ENCODE data around the gene RAD51B.

The RAD51B gene

DNA sequence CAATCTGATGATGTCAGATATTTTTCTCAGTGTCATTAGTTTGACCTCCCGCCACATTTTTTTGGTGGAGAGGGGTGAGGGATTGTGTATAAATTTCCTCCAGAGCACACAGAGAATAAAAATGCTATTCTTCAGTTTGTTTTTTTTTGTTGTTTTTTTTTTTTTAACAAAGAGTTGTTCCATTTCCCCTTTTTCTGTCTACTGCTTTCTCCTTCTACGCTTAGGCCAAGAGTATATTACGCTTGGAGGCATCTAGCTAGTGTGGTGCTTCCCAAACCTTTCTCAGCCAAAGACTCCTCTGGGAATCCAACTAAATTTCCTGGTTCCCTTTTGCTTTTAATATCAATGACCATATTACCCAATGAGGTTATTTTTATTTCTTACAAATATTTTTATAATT is 507.7 kb downstream of the RAD51B start:
- Mint-ChIP-seq H3K36me3 (no peaks in the 10 kb centered on the region), H3K27ac (peak overlapping the region; percentile 57), H3K4me3 (peak overlapping the region; percentile 23), H3K9me3 (no peaks in the 10 kb centered on the region), H3K27me3 (no peaks in the 10 kb centered on the region), H3K4me1 (peaks cover 48% of the 10 kb centered on the region)
- ATAC-seq = peak; percentile 60

GRCh38 chr14:68328509-68328908 is 508.9 kb downstream of the RAD51B start:
- Mint-ChIP-seq H3K36me3 (no peaks in the 10 kb centered on the region), H3K4me3 (no peak overlapping the region), H3K9me3 (no peaks in the 10 kb centered on the region), H3K27me3 (no peaks in the 10 kb centered on the region), H3K4me1 (peaks cover 61% of the 10 kb centered on the region), H3K27ac (peak overlapping the region; percentile 57)
- ATAC-seq = peak; percentile 59

GRCh38 chr14:68331426-68331825 is 511.8 kb downstream of the RAD51B start:
- Mint-ChIP-seq H3K36me3 (no peaks in the 10 kb centered on the region), H3K27ac (peak overlapping the region; percentile 81), H3K4me3 (no peak overlapping the region), H3K27me3 (no peaks in the 10 kb centered on the region), H3K4me1 (peaks cover 68% of the 10 kb centered on the region), H3K9me3 (no peaks in the 10 kb centered on the region)
- no peak for ATAC-seq

- Mint-ChIP-seq H3K4me1 (peaks cover 67% of the 10 kb centered on the region), H3K27me3 (no peaks in the 10 kb centered on the region), H3K27ac (peak overlapping the region; percentile 81), H3K4me3 (no peak overlapping the region), H3K36me3 (no peaks in the 10 kb centered on the region), H3K9me3 (no peaks in the 10 kb centered on the region)
- no peak for ATAC-seq
Observed at GRCh38 chr14:68331991-68332390, 512.4 kb downstream of the RAD51B start.

GRCh38 chr14:68333262-68333661 is 513.7 kb downstream of the RAD51B start:
- Mint-ChIP-seq H3K27ac (peak overlapping the region; percentile 81), H3K9me3 (no peaks in the 10 kb centered on the region), H3K36me3 (peaks cover 4% of the 10 kb centered on the region), H3K27me3 (no peaks in the 10 kb centered on the region), H3K4me3 (no peak overlapping the region), H3K4me1 (peaks cover 67% of the 10 kb centered on the region)
- peak; percentile 79 for ATAC-seq

- Mint-ChIP-seq H3K4me1 (peaks cover 65% of the 10 kb centered on the region), H3K27me3 (no peaks in the 10 kb centered on the region), H3K4me3 (no peak overlapping the region), H3K27ac (peak overlapping the region; percentile 73), H3K9me3 (no peaks in the 10 kb centered on the region), H3K36me3 (peaks cover 11% of the 10 kb centered on the region)
- ATAC-seq = no peak
Observed at GRCh38 chr14:68335312-68335711, 515.7 kb downstream of the RAD51B start.

- Mint-ChIP-seq H3K4me1 (peaks cover 70% of the 10 kb centered on the region), H3K4me3 (no peak overlapping the region), H3K27ac (peak overlapping the region; percentile 73), H3K9me3 (no peaks in the 10 kb centered on the region), H3K27me3 (no peaks in the 10 kb centered on the region), H3K36me3 (peaks cover 11% of the 10 kb centered on the region)
- ATAC-seq = no peak
Observed at GRCh38 chr14:68336165-68336564, 516.6 kb downstream of the RAD51B start.

DNA sequence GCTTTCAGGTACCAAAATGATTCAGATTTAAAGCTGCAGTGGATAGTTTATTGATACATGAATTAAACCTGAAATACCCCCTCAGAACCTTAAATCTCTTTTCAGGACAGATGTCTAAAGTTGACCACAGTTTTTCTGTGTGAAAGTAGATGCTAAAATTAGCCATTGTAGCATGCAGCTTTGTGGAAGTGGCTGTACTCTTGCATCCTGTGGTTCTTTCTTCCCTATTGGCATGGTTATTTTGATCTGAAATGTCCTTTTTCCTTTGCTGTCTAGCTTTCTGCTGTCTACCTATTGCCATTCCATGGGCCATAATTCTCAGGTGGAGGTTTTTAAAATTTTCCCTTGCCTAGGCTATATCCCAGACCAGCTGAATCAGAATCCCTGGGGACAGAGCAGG is 517.7 kb downstream of the RAD51B start:
- Mint-ChIP-seq H3K4me1 (peaks cover 78% of the 10 kb centered on the region), H3K27ac (peak overlapping the region; percentile 73), H3K27me3 (no peaks in the 10 kb centered on the region), H3K36me3 (peaks cover 11% of the 10 kb centered on the region), H3K9me3 (no peaks in the 10 kb centered on the region), H3K4me3 (no peak overlapping the region)
- ATAC-seq = no peak

GRCh38 chr14:68340262-68340661 is 520.7 kb downstream of the RAD51B start:
- Mint-ChIP-seq H3K27ac (peak overlapping the region; percentile 75), H3K9me3 (no peaks in the 10 kb centered on the region), H3K4me3 (no peak overlapping the region), H3K36me3 (peaks cover 16% of the 10 kb centered on the region), H3K27me3 (no peaks in the 10 kb centered on the region), H3K4me1 (peaks cover 69% of the 10 kb centered on the region)
- ATAC-seq = no peak

DNA sequence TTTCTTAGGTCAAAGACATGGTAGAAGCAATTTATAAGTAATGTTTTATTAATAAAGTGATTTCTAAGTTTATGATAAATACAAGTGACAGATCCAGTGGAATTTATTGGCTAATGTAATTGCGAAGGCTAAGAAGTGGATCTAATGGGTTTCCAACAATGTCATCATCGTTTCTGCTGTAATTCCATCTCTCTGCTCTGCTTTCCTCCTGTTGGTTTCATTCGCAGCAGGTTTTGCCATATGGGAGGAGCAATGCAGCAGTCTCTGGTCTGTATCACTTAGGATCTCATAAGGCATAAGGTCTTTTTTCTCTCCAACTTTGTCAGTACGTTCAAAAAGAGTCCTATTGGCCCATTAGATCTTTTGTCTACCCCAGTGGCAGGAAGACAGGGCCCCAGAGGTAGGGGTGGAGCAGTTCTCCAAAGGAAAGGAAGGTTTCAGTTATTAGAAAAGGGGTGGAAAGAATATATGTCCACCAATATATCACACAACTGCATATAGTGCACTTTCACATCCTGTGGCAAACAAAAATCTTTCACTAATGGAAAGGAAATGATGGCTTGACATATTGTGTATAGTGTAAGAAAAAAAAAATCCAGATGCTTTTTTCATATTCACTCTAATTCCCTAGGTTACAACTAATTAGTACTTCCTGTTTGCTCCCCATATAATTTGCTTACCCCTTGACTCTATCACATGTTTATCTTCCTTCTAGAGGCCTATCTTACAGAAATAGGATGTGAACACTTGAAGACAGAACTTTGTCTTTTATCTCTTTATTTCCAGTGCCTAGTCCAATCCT is 522.0 kb downstream of the RAD51B start:
- ATAC-seq = peak; percentile 61
- peaks cover 60% of the 10 kb centered on the region for H3K4me1 Mint-ChIP-seq
- H3K27ac Mint-ChIP-seq = peak overlapping the region; percentile 85
- no peaks in the 10 kb centered on the region for H3K27me3 Mint-ChIP-seq
- no peak overlapping the region for H3K4me3 Mint-ChIP-seq
- peaks cover 21% of the 10 kb centered on the region for H3K36me3 Mint-ChIP-seq
- H3K9me3 Mint-ChIP-seq = no peaks in the 10 kb centered on the region

GRCh38 chr14:68342216-68342763 is 522.7 kb downstream of the RAD51B start:
- Mint-ChIP-seq H3K4me3 (no peak overlapping the region), H3K4me1 (peaks cover 60% of the 10 kb centered on the region)
- ATAC-seq = no peak

DNA sequence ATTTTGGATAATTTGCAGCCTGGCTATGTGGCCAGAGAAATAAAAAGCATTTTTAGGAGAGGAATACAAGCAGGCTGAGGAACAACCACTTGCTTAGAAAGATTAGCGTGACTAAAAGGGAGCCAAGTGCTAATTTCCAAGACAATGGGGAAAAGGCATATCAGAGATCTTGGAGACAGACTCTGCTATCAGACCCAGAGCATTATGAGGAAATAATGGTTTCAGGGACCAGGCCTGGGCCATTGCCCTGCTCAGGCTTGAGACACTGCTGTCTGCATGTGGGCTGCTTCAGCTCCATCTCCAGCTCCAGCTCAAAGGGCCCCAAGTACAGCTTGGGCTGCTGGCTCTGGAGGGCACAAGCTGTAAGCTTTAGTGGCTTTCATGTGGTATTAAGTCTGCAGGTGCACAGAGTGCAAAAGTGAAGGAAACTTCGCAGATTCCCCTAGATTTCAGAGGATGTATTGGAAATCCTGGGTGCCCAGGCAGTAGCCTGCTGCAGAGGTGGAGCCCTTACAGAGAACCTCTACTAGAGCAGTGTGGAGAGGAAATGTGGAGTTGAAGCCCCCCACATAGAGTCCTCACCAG is 524.0 kb downstream of the RAD51B start:
- H3K4me1 Mint-ChIP-seq = peaks cover 54% of the 10 kb centered on the region
- H3K27me3 Mint-ChIP-seq = no peaks in the 10 kb centered on the region
- H3K36me3 Mint-ChIP-seq = peaks cover 20% of the 10 kb centered on the region
- peak overlapping the region; percentile 22 for H3K27ac Mint-ChIP-seq
- ATAC-seq = no peak
- H3K9me3 Mint-ChIP-seq = peaks cover 4% of the 10 kb centered on the region
- H3K4me3 Mint-ChIP-seq = no peak overlapping the region

More at GRCh38 chr14:68342216-68342763, 522.7 kb downstream of the RAD51B start:
- H3K27ac Mint-ChIP-seq = peak overlapping the region; percentile 85
- no peaks in the 10 kb centered on the region for H3K27me3 Mint-ChIP-seq
- peaks cover 4% of the 10 kb centered on the region for H3K9me3 Mint-ChIP-seq
- H3K36me3 Mint-ChIP-seq = peaks cover 26% of the 10 kb centered on the region

GRCh38 chr14:68345738-68346137 is 526.2 kb downstream of the RAD51B start:
- ATAC-seq = no peak
- no peak overlapping the region for H3K27ac Mint-ChIP-seq
- peaks cover 16% of the 10 kb centered on the region for H3K36me3 Mint-ChIP-seq
- peaks cover 45% of the 10 kb centered on the region for H3K4me1 Mint-ChIP-seq
- H3K27me3 Mint-ChIP-seq = no peaks in the 10 kb centered on the region
- no peak overlapping the region for H3K4me3 Mint-ChIP-seq
- peaks cover 4% of the 10 kb centered on the region for H3K9me3 Mint-ChIP-seq

GRCh38 chr14:68346556-68347343 is 527.2 kb downstream of the RAD51B start:
- peak overlapping the region; percentile 62 for H3K27ac Mint-ChIP-seq

More at GRCh38 chr14:68346556-68347343, 527.2 kb downstream of the RAD51B start:
- H3K4me1 Mint-ChIP-seq = peaks cover 43% of the 10 kb centered on the region
- no peak overlapping the region for H3K4me3 Mint-ChIP-seq
- H3K36me3 Mint-ChIP-seq = peaks cover 16% of the 10 kb centered on the region
- peaks cover 4% of the 10 kb centered on the region for H3K9me3 Mint-ChIP-seq
- no peaks in the 10 kb centered on the region for H3K27me3 Mint-ChIP-seq
- ATAC-seq = no peak
